ENCODE results near the gene EIF4G2.

DNA sequence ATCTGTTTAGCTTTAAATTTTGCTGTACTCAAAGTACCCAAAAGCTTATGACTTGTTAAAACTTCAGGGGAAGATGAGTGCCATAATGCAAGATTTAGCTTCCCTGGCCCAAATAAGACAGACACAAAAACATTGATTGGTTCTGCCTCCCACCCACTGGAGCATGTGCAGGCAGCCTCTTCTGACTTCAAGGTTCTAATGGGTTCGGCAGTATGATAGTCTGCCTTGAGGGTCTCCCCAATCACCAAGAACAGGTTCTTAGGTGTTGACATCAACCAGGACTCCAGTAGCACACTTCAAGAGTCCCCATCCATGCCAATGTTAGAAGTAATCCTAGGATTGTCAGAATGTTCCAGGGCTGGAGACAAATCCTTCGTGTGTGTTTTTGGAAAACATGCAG, 12.5 kb downstream of the EIF4G2 start:
- TF ChIP-seq, protein P1, sequence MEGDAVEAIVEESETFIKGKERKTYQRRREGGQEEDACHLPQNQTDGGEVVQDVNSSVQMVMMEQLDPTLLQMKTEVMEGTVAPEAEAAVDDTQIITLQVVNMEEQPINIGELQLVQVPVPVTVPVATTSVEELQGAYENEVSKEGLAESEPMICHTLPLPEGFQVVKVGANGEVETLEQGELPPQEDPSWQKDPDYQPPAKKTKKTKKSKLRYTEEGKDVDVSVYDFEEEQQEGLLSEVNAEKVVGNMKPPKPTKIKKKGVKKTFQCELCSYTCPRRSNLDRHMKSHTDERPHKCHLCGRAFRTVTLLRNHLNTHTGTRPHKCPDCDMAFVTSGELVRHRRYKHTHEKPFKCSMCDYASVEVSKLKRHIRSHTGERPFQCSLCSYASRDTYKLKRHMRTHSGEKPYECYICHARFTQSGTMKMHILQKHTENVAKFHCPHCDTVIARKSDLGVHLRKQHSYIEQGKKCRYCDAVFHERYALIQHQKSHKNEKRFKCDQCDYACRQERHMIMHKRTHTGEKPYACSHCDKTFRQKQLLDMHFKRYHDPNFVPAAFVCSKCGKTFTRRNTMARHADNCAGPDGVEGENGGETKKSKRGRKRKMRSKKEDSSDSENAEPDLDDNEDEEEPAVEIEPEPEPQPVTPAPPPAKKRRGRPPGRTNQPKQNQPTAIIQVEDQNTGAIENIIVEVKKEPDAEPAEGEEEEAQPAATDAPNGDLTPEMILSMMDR (conservative IDR thresholded peaks at IDR 0.05; ENCODE audit: low read depth, low read length) = no peak
- TF ChIP-seq EZH2 (IDR thresholded peaks at IDR 0.05; ENCODE audit: low read length, unreplicated experiment) (no peak), EZH2phosphoT487 (IDR thresholded peaks at IDR 0.05; ENCODE audit: borderline replicate concordance, low read length) (no peak)

Measured in PC-3 (cell line).